SK-N-SH (cell line): ENCODE data around the gene PFKL. TPM values are rescaled to one million over a fixed set of nuclear protein-coding genes. Genes with fewer than 3 reads are reported as not detected.

Source experiments
- CTCF ChIA-PET: fragments of 300-600, 350-600 bp; formaldehyde crosslinking; extraction: SDS; loops from one replicate; lab custom pipeline; 2021; lab: Yijun Ruan, JAX
- POLR2A ChIA-PET: fragments of 350-600 bp; sonication (Branson Sonifier 250); formaldehyde crosslinking; extraction: SDS; loops from one replicate; lab custom pipeline; 2020; ENCODE audit warnings: antibody characterized with exemption, inconsistent platforms; lab: Yijun Ruan, JAX
- DNase-seq: peaks from one replicate; pipeline ENCODE4 v3.0.0; 2012
- H2AFZ ChIP-seq: fragments of 200-600 bp; sonication (generic); 2 replicates; pipeline ENCODE4 v1.8.1; 2016; ENCODE audit warnings: antibody characterized with exemption, mild to moderate bottlenecking, low read depth
- H3F3A ChIP-seq: fragments of 200-600 bp; sonication (generic); replicated peaks from 2 replicates; pipeline ENCODE3; 2016; ENCODE audit warnings: antibody characterized with exemption, mild to moderate bottlenecking; ENCODE audit not compliant: insufficient read depth
- H3K27ac ChIP-seq, 2 experiments: fragments of 200-500 bp in 1 of 2; fragments of 200-600 bp in 1 of 2; sonication (Bioruptor generic) in 1 of 2; sonication (generic), shearing (Covaris generic) in 1 of 2; 2 replicates each; pipeline versions ENCODE4 v1.5.1 to v1.6.1; 2014 to 2016; ENCODE audit warnings: low read depth in 2 of 2, inconsistent platforms in 1 of 2, low read length in 1 of 2, mild to moderate bottlenecking in 1 of 2, mixed read lengths in 1 of 2
- H3K27me3 ChIP-seq: fragments of 200-600 bp; sonication (generic), shearing (Covaris generic); 2 replicates; pipeline ENCODE4 v1.6.1; 2016; ENCODE audit warnings: mixed run types; ENCODE audit not compliant: insufficient read depth
- H3K36me3 ChIP-seq, 2 experiments: fragments of 200-500 bp in 1 of 2; fragments of 200-600 bp in 1 of 2; sonication (Bioruptor generic) in 1 of 2; sonication (generic) in 1 of 2; replicated peaks in 1 of 2; 2 replicates each; pipeline versions ENCODE3 to v1.5.1; 2014 to 2016; ENCODE audit warnings: low read length in 1 of 2, mild to moderate bottlenecking in 1 of 2; ENCODE audit not compliant: insufficient read depth in 2 of 2, control insufficient read depth in 1 of 2
- H3K4me1 ChIP-seq, 2 experiments: fragments of 200-500 bp in 1 of 2; fragments of 200-600 bp in 1 of 2; sonication (Bioruptor generic) in 1 of 2; sonication (generic), shearing (Covaris generic) in 1 of 2; 2 replicates each; pipeline versions ENCODE4 v1.5.1 to v1.6.1; 2014 to 2016; ENCODE audit warnings: low read depth in 1 of 2, low read length in 1 of 2, mixed run types in 1 of 2; ENCODE audit not compliant: insufficient read depth in 2 of 2, control insufficient read depth in 1 of 2
- H3K4me2 ChIP-seq: fragments of 200-600 bp; sonication (generic), shearing (Covaris generic); 2 replicates; pipeline ENCODE4 v1.6.1; 2017; ENCODE audit warnings: mixed run types
- H3K4me3 ChIP-seq, 2 experiments: fragments of 200-500 bp in 1 of 2; fragments of 200-600 bp in 1 of 2; sonication (Bioruptor generic) in 1 of 2; sonication (generic), shearing (Covaris generic) in 1 of 2; 2 replicates each; pipeline versions ENCODE4 v1.5.1 to v1.8.1; 2014 to 2016; ENCODE audit warnings: low read depth in 2 of 2, inconsistent platforms in 1 of 2, low read length in 1 of 2, mild to moderate bottlenecking in 1 of 2, mixed read lengths in 1 of 2, moderate library complexity in 1 of 2
- H3K79me2 ChIP-seq: fragments of 200-600 bp; sonication (generic); 2 replicates; pipeline ENCODE4 v1.8.1; 2017; ENCODE audit warnings: mild to moderate bottlenecking; ENCODE audit not compliant: insufficient read depth
- H3K9ac ChIP-seq: fragments of 200-600 bp; sonication (generic); 2 replicates; pipeline ENCODE4 v1.6.1; 2017; ENCODE audit warnings: mixed run types
- H3K9me2 ChIP-seq: fragments of 200-600 bp; sonication (generic); 2 replicates; pipeline ENCODE4 v1.6.1; 2017; ENCODE audit warnings: mixed run types
- H3K9me3 ChIP-seq: fragments of 200-600 bp; sonication (generic); 2 replicates; pipeline ENCODE4 v1.6.1; 2017; ENCODE audit warnings: mixed run types, mild to moderate bottlenecking, moderate library complexity
- H4K20me1 ChIP-seq: fragments of 200-600 bp; sonication (generic); 2 replicates; pipeline ENCODE4 v1.6.1; 2017; ENCODE audit warnings: mild to moderate bottlenecking, mixed run types; ENCODE audit not compliant: insufficient read depth
- ELF1 ChIP-seq: IDR thresholded peaks from 2 replicates; pipeline ENCODE4 v1.4.0; 2012
- FOSL2 ChIP-seq: IDR thresholded peaks from 2 replicates; pipeline ENCODE4 v1.4.0; 2012; ENCODE audit warnings: low read depth, mild to moderate bottlenecking, moderate library complexity, borderline replicate concordance
- FOXJ3 ChIP-seq: sonication (generic); formaldehyde crosslinking; IDR thresholded peaks from 2 replicates; pipeline ENCODE4 v1.5.1; 2020; ENCODE audit warnings: mild to moderate bottlenecking, missing genetic modification reagents
- FOXM1 ChIP-seq: IDR thresholded peaks from 2 replicates; pipeline ENCODE4 v1.4.0; 2012; ENCODE audit warnings: low read depth, mild to moderate bottlenecking
- POLR2AphosphoS5 ChIP-seq: IDR thresholded peaks from 2 replicates; pipeline ENCODE4 v1.6.1; 2012; ENCODE audit warnings: low read depth, low read length
- RAD21 ChIP-seq: IDR thresholded peaks from 2 replicates; pipeline ENCODE4 v1.6.1; 2012; ENCODE audit warnings: mild to moderate bottlenecking, low read length
- RCOR1 ChIP-seq: fragments of 150-350 bp; IDR thresholded peaks from 2 replicates; pipeline ENCODE4 v1.6.1; 2017; ENCODE audit warnings: antibody characterized with exemption, low read length
- SIN3A ChIP-seq: IDR thresholded peaks from 2 replicates; pipeline ENCODE4 v1.6.1; 2012; ENCODE audit warnings: low read depth, mild to moderate bottlenecking, low read length, moderate library complexity, borderline replicate concordance
- TEAD4 ChIP-seq: IDR thresholded peaks from 2 replicates; pipeline ENCODE4 v1.4.0; 2012; ENCODE audit warnings: mild to moderate bottlenecking, borderline replicate concordance; ENCODE audit not compliant: insufficient read depth
- WGBS: methylation state at CpG from one replicate; pipeline ENCODE4 v1.1.6; 2017; ENCODE audit warnings: low lambda C conversion rate; 5-methylcytosine and 5-hydroxymethylcytosine counted together
- polyA plus RNA-seq, 3 experiments: library from polyadenylated mRNA; depleted of rRNA; stranded (reverse); fragments of >200 nt; gene quantifications; 2 replicates each; pipeline ENCODE4 v1.2.3, GENCODE V29; 2012
- TF ChIP-seq, protein P1 (sequence below): fragments of 150-350 bp; IDR thresholded peaks from 2 replicates; pipeline ENCODE4 v1.6.1; 2017; ENCODE audit warnings: antibody characterized with exemption, low read length, low read depth, borderline replicate concordance
- TF ChIP-seq, protein P2 (sequence below): fragments of 200-600 bp; sonication (generic); IDR thresholded peaks from 2 replicates; pipeline ENCODE4 v1.6.1; 2017; ENCODE audit warnings: antibody characterized with exemption, mild to moderate bottlenecking, moderate library complexity
- TF ChIP-seq, protein P3 (sequence below): IDR thresholded peaks from 2 replicates; pipeline ENCODE4 v1.4.0; 2012; ENCODE audit warnings: low read depth, borderline replicate concordance
- TF ChIP-seq, protein P4 (sequence below): IDR thresholded peaks from 2 replicates; pipeline ENCODE4 v1.4.0; 2012; ENCODE audit warnings: low read depth, borderline replicate concordance
- TF ChIP-seq, protein P5 (sequence below): IDR thresholded peaks from 2 replicates; pipeline ENCODE4 v1.4.0; 2012; ENCODE audit warnings: low read depth

PFKL gene
- polyA plus RNA-seq, 1 of the 3 experiments (the other 2 are of a cell fraction): 118 TPM

DNA sequence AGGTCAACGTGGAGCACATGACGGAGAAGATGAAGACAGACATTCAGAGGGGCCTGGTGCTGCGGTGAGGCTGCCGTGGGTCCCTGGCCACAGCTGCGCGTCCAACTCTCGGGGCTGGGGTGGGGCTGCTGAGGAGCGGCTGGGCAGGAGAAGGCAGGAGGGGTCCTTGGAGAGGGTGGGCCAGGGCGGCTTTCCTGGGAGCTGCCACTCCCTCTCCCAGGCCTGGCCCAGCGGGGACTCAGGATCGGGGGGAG, 24.9 kb downstream of the PFKL start:
- 100% methylated on average over 1 of the region's 11 CpGs for WGBS
- Histone ChIP-seq H3K4me2 (no peak overlapping the region), H3K9me2 (no peaks in the 10 kb centered on the region), H3K36me3 (peaks cover 0 to 47% of the 10 kb centered on the region in 2 experiments), H3K79me2 (no peaks in the 10 kb centered on the region), H2AFZ (no peak overlapping the region), H3K27ac (no peak overlapping the region), H3K9ac (no peak overlapping the region), H3F3A (no peaks in the 10 kb centered on the region), H4K20me1 (no peaks in the 10 kb centered on the region), H3K4me1 (peaks cover 0 to 11% of the 10 kb centered on the region in 2 experiments; a peak in 1 of 4 replicates), H3K4me3 (no peak overlapping the region)
- POLR2A ChIA-PET: no interaction called here
- CTCF ChIA-PET: no interaction called here
- no peak for DNase-seq
- TF ChIP-seq FOXM1: no peak
- TF ChIP-seq, protein P1, sequence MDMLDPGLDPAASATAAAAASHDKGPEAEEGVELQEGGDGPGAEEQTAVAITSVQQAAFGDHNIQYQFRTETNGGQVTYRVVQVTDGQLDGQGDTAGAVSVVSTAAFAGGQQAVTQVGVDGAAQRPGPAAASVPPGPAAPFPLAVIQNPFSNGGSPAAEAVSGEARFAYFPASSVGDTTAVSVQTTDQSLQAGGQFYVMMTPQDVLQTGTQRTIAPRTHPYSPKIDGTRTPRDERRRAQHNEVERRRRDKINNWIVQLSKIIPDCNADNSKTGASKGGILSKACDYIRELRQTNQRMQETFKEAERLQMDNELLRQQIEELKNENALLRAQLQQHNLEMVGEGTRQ: no peak
- TF ChIP-seq, protein P2, sequence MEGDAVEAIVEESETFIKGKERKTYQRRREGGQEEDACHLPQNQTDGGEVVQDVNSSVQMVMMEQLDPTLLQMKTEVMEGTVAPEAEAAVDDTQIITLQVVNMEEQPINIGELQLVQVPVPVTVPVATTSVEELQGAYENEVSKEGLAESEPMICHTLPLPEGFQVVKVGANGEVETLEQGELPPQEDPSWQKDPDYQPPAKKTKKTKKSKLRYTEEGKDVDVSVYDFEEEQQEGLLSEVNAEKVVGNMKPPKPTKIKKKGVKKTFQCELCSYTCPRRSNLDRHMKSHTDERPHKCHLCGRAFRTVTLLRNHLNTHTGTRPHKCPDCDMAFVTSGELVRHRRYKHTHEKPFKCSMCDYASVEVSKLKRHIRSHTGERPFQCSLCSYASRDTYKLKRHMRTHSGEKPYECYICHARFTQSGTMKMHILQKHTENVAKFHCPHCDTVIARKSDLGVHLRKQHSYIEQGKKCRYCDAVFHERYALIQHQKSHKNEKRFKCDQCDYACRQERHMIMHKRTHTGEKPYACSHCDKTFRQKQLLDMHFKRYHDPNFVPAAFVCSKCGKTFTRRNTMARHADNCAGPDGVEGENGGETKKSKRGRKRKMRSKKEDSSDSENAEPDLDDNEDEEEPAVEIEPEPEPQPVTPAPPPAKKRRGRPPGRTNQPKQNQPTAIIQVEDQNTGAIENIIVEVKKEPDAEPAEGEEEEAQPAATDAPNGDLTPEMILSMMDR: no peak
- TF ChIP-seq, protein P3, sequence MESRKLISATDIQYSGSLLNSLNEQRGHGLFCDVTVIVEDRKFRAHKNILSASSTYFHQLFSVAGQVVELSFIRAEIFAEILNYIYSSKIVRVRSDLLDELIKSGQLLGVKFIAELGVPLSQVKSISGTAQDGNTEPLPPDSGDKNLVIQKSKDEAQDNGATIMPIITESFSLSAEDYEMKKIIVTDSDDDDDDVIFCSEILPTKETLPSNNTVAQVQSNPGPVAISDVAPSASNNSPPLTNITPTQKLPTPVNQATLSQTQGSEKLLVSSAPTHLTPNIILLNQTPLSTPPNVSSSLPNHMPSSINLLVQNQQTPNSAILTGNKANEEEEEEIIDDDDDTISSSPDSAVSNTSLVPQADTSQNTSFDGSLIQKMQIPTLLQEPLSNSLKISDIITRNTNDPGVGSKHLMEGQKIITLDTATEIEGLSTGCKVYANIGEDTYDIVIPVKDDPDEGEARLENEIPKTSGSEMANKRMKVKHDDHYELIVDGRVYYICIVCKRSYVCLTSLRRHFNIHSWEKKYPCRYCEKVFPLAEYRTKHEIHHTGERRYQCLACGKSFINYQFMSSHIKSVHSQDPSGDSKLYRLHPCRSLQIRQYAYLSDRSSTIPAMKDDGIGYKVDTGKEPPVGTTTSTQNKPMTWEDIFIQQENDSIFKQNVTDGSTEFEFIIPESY: no peak
- no peak for TF ChIP-seq SIN3A
- TF ChIP-seq FOSL2: no peak
- TF ChIP-seq, protein P4, sequence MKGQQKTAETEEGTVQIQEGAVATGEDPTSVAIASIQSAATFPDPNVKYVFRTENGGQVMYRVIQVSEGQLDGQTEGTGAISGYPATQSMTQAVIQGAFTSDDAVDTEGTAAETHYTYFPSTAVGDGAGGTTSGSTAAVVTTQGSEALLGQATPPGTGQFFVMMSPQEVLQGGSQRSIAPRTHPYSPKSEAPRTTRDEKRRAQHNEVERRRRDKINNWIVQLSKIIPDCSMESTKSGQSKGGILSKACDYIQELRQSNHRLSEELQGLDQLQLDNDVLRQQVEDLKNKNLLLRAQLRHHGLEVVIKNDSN: no peak
- no peak for TF ChIP-seq RAD21
- TF ChIP-seq RCOR1: no peak
- no peak for TF ChIP-seq POLR2AphosphoS5
- TF ChIP-seq TEAD4: no peak
- no peak for TF ChIP-seq FOXJ3
- TF ChIP-seq, protein P5, sequence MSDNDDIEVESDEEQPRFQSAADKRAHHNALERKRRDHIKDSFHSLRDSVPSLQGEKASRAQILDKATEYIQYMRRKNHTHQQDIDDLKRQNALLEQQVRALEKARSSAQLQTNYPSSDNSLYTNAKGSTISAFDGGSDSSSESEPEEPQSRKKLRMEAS: no peak
- TF ChIP-seq ELF1: no peak
- TF ChIP-seq, all 33 proteins: peak for 0
- Histone ChIP-seq H3K9me3 (no peaks in the 10 kb centered on the region), H3K27me3 (no peaks in the 10 kb centered on the region)
